ENCODE data around the gene DNAJC28.

The DNAJC28 gene

GRCh38 chr21:33461538-33462250, 29.8 kb downstream of the DNAJC28 start:
- no peak for TF ChIP-seq CTCF (IDR thresholded peaks at IDR 0.05)

- no peak for TF ChIP-seq CTCF (IDR thresholded peaks at IDR 0.05)
These were observed 32.7 kb downstream of the DNAJC28 start for GRCh38 chr21:33458861-33459260.

- TF ChIP-seq CTCF (IDR thresholded peaks at IDR 0.05): no peak
These were observed 35.6 kb downstream of the DNAJC28 start for GRCh38 chr21:33455686-33456446.

- no peak for TF ChIP-seq CTCF (IDR thresholded peaks at IDR 0.05)
These were observed 39.2 kb downstream of the DNAJC28 start for GRCh38 chr21:33452362-33452761.

- TF ChIP-seq CTCF (IDR thresholded peaks at IDR 0.05): no peak
These were observed 39.9 kb downstream of the DNAJC28 start for GRCh38 chr21:33451634-33452071.

- no peak for TF ChIP-seq CTCF (IDR thresholded peaks at IDR 0.05)
These were observed 41.9 kb downstream of the DNAJC28 start for GRCh38 chr21:33449616-33450015.

- TF ChIP-seq CTCF (IDR thresholded peaks at IDR 0.05): no peak
These were observed 47.0 kb downstream of the DNAJC28 start for GRCh38 chr21:33444499-33444898.
